Caco-2 (cell line): ENCODE data around the gene CCNJL. TPM values are rescaled to one million over a fixed set of nuclear protein-coding genes. Genes with fewer than 3 reads are reported as not detected.
A peak's percentile ranks its signal among the peaks of the same experiment; 100 is the strongest.

ENCODE experiments used
- BruUV-seq: library from RNA; stranded (reverse); fragments of 400-500 nt; replicated peaks from 2 replicates; lab custom pipeline; 2021; lab: Mats Ljungman, UMichigan
- CTCF ChIA-PET: fragments of 300-600 bp; sonication (Branson Sonifier 250); formaldehyde crosslinking; loops from one replicate; lab custom pipeline; 2022; ENCODE audit warnings: antibody characterized with exemption; lab: Charles Lee
- POLR2A ChIA-PET: fragments of 300-600 bp; sonication (Branson Sonifier 250); formaldehyde crosslinking; loops from one replicate; lab custom pipeline; 2022; ENCODE audit warnings: antibody characterized with exemption; lab: Charles Lee
- DNase-seq, 2 experiments: peaks; one replicate each; pipeline versions ENCODE4 v3.0.0 to v3.0.0-alpha.2; 2020 to 2022
- H3K27me3 ChIP-seq: replicated peaks from 2 replicates; pipeline ENCODE4 v1.6.0; 2011; ENCODE audit warnings: low read length; ENCODE audit not compliant: control insufficient read depth, insufficient read depth
- H3K36me3 ChIP-seq: 2 replicates; pipeline ENCODE4 v1.5.1; 2011; ENCODE audit warnings: low read length; ENCODE audit not compliant: control insufficient read depth, insufficient read depth
- H3K4me1 ChIP-seq: fragments of 250-450 bp; sonication (Bioruptor Pico); 2 replicates; pipeline ENCODE4 v1.5.1; 2020; ENCODE audit warnings: mild to moderate bottlenecking
- H3K4me3 ChIP-seq: 2 replicates; pipeline ENCODE4 v1.5.1; 2011; ENCODE audit warnings: low read depth, mild to moderate bottlenecking, control low read depth, low read length
- H3K9me3 ChIP-seq: fragments of 250-450 bp; sonication (Bioruptor Pico); 2 replicates; pipeline ENCODE4 v1.5.1; 2020; ENCODE audit warnings: mild to moderate bottlenecking, moderate library complexity
- H3K27ac Mint-ChIP-seq: one replicate; pipeline ENCODE4 v1.8.0; 2022; ENCODE audit warnings: mixed read lengths; ENCODE audit not compliant: unreplicated experiment
- H3K27me3 Mint-ChIP-seq: one replicate; pipeline ENCODE4 v1.8.0; 2022; ENCODE audit warnings: mixed read lengths; ENCODE audit not compliant: insufficient read depth, unreplicated experiment
- H3K36me3 Mint-ChIP-seq: one replicate; pipeline ENCODE4 v1.8.0; 2022; ENCODE audit warnings: mild to moderate bottlenecking, mixed read lengths; ENCODE audit not compliant: insufficient read depth, unreplicated experiment
- H3K4me1 Mint-ChIP-seq: one replicate; pipeline ENCODE4 v1.8.0; 2022; ENCODE audit warnings: low read depth, mixed read lengths; ENCODE audit not compliant: unreplicated experiment
- H3K4me3 Mint-ChIP-seq: one replicate; pipeline ENCODE4 v1.8.0; 2022; ENCODE audit warnings: mild to moderate bottlenecking, moderate library complexity, mixed read lengths; ENCODE audit not compliant: unreplicated experiment
- H3K9me3 Mint-ChIP-seq: one replicate; pipeline ENCODE4 v1.8.0; 2022; ENCODE audit warnings: mixed read lengths; ENCODE audit not compliant: unreplicated experiment
- intact Hi-C: fragments of 100-400 bp; cut with micrococcal nuclease; formaldehyde crosslinking; loops from one replicate; pipeline ENCODE4 v1.10.0; 2022; ENCODE audit not compliant: unreplicated experiment
- total RNA-seq: library from RNA; stranded (reverse); gene quantifications from 2 replicates; pipeline ENCODE4 v1.2.3, GENCODE V29; 2022
- TF ChIP-seq, protein P1 (sequence below), 2 experiments: fragments of 200-600 bp in 1 of 2; IDR thresholded peaks; 1 replicate in 1 of 2; 2 replicates in 1 of 2; pipeline versions ENCODE4 v1.5.1 to v1.8.0; 2011 to 2022; ENCODE audit warnings: antibody characterized with exemption in 1 of 2, control low read depth in 1 of 2, inconsistent platforms in 1 of 2, low read depth in 1 of 2, low read length in 1 of 2, mild to moderate bottlenecking in 1 of 2, moderate library complexity in 1 of 2; ENCODE audit not compliant: insufficient read depth in 1 of 2, severe bottlenecking in 1 of 2, unreplicated experiment in 1 of 2

Gene CCNJL
- total RNA-seq, 1 experiment from 2014 or later, result 17.4 TPM

DNA sequence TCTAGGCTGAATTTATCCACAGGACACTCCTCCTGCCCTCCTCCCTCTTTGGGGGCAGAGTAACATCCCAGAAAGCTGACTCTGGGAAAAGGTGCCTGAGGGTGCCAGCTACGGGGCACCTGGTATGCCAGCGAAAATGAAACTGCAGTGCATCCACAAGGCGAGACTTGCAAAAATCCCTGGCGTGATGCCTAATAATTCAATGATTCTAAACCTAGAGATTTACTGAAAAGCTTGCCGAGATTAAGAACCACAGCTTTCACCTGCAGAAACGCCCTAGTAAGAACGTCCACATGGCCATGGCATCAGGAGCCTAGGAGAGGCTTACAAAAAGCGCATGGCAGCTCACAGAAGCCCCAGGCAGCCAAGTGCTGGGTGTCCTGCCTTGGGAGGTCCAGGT lies 20.9 kb downstream of the CCNJL start:
- Histone ChIP-seq H3K27me3 (no peaks in the 10 kb centered on the region), H3K4me1 (peaks cover 33% of the 10 kb centered on the region), H3K9me3 (no peaks in the 10 kb centered on the region), H3K36me3 (no peaks in the 10 kb centered on the region; the same call in 1 of the 2 replicates), H3K4me3 (no peak overlapping the region)
- peaks cover 24% of the 10 kb centered on the region for H3K4me1 Mint-ChIP-seq
- no peak overlapping the region for H3K27ac Mint-ChIP-seq
- H3K36me3 Mint-ChIP-seq, result peaks cover under 1% of the 10 kb centered on the region
- CTCF ChIA-PET, result no interaction called here
- no peaks in the 10 kb centered on the region for H3K9me3 Mint-ChIP-seq
- H3K27me3 Mint-ChIP-seq, result no peaks in the 10 kb centered on the region
- intact Hi-C loops, result no loop called here
- TF ChIP-seq, protein P1, sequence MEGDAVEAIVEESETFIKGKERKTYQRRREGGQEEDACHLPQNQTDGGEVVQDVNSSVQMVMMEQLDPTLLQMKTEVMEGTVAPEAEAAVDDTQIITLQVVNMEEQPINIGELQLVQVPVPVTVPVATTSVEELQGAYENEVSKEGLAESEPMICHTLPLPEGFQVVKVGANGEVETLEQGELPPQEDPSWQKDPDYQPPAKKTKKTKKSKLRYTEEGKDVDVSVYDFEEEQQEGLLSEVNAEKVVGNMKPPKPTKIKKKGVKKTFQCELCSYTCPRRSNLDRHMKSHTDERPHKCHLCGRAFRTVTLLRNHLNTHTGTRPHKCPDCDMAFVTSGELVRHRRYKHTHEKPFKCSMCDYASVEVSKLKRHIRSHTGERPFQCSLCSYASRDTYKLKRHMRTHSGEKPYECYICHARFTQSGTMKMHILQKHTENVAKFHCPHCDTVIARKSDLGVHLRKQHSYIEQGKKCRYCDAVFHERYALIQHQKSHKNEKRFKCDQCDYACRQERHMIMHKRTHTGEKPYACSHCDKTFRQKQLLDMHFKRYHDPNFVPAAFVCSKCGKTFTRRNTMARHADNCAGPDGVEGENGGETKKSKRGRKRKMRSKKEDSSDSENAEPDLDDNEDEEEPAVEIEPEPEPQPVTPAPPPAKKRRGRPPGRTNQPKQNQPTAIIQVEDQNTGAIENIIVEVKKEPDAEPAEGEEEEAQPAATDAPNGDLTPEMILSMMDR (IDR thresholded peaks at IDR 0.05; ENCODE audit: insufficient read depth in 1 of 2, low read depth in 1 of 2, low read length in 1 of 2, severe bottlenecking in 1 of 2, unreplicated experiment in 1 of 2), result no peak
- POLR2A ChIA-PET, result no interaction called here
- H3K4me3 Mint-ChIP-seq, result no peak overlapping the region
- DNase-seq, result no peak
- no TSS peak for BruUV-seq

DNA sequence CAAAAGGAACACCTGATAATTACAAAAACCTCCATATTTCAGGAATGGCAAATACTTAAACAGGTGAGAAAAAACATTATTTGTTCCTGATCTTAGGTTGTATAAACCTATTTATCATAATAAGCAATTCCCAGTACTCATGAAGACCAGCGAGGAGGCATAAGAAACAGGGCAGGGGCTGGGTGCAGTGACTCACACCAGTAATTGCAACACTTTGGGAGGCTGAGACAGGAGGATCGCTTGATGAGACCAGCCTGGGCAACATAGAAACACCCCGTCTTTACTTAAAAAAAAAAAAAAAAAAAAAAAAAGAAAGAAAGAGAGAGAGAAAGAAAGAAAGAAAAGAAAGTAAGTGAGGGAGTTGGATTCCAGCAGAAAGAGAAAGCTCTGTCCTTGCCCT lies 21.6 kb downstream of the CCNJL start:
- Mint-ChIP-seq H3K27ac (no peak overlapping the region), H3K9me3 (no peaks in the 10 kb centered on the region), H3K27me3 (no peaks in the 10 kb centered on the region), H3K4me1 (peaks cover 27% of the 10 kb centered on the region), H3K4me3 (no peak overlapping the region), H3K36me3 (peaks cover 4% of the 10 kb centered on the region)
- intact Hi-C loops, result no loop called here
- CTCF ChIA-PET, result no interaction called here
- no peaks in the 10 kb centered on the region for H3K27me3 ChIP-seq
- POLR2A ChIA-PET, result no interaction called here
- BruUV-seq, result no TSS peak
- TF ChIP-seq, protein P1 (IDR thresholded peaks at IDR 0.05; ENCODE audit: insufficient read depth in 1 of 2, low read depth in 1 of 2, low read length in 1 of 2, severe bottlenecking in 1 of 2, unreplicated experiment in 1 of 2), result no peak
- H3K4me1 ChIP-seq, result peaks cover 35% of the 10 kb centered on the region
- H3K36me3 ChIP-seq, result no peaks in the 10 kb centered on the region; the same call in 1 of the 2 replicates
- H3K4me3 ChIP-seq, result no peak overlapping the region
- no peaks in the 10 kb centered on the region for H3K9me3 ChIP-seq
- no peak for DNase-seq

DNA sequence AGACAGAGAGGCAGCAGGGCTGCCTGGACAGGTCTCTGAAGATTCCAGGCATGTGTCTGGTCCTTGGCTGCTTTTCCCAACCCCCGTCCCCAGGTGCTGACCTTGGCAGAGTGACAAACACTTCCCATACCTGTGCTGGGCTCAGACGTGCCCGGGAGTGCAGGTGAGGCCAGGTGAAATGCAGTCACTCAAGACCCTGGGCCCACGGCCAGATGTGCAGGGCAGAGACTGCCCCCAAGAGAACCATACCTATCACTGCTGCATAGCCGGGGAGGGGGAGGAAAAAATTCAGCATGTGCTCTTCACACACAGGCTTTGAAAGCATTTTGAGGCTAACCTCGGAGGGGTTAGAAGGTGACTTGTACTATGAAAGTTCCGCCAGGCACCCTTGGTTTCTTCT lies 22.6 kb downstream of the CCNJL start:
- CTCF ChIA-PET, result no interaction called here
- BruUV-seq, result no TSS peak

More for the DNA sequence above, 22.6 kb downstream of the CCNJL start:
- Mint-ChIP-seq H3K9me3 (no peaks in the 10 kb centered on the region), H3K36me3 (peaks cover 8% of the 10 kb centered on the region), H3K4me1 (peaks cover 27% of the 10 kb centered on the region), H3K27me3 (no peaks in the 10 kb centered on the region), H3K4me3 (no peak overlapping the region), H3K27ac (peak overlapping the region; percentile 27)
- H3K4me3 ChIP-seq, result no peak overlapping the region
- H3K27me3 ChIP-seq, result no peaks in the 10 kb centered on the region
- intact Hi-C loops, result no loop called here
- TF ChIP-seq, protein P1 (IDR thresholded peaks at IDR 0.05; ENCODE audit: insufficient read depth in 1 of 2, low read depth in 1 of 2, low read length in 1 of 2, severe bottlenecking in 1 of 2, unreplicated experiment in 1 of 2), result no peak
- H3K4me1 ChIP-seq, result peaks cover 35% of the 10 kb centered on the region
- no peaks in the 10 kb centered on the region; the same call in 1 of the 2 replicates for H3K36me3 ChIP-seq
- no peaks in the 10 kb centered on the region for H3K9me3 ChIP-seq
- POLR2A ChIA-PET, result no interaction called here
- peak in 1 of 2 experiments; percentile 35 for DNase-seq
